ENCODE measurements around the gene MMP23B.

MMP23B gene

DNA sequence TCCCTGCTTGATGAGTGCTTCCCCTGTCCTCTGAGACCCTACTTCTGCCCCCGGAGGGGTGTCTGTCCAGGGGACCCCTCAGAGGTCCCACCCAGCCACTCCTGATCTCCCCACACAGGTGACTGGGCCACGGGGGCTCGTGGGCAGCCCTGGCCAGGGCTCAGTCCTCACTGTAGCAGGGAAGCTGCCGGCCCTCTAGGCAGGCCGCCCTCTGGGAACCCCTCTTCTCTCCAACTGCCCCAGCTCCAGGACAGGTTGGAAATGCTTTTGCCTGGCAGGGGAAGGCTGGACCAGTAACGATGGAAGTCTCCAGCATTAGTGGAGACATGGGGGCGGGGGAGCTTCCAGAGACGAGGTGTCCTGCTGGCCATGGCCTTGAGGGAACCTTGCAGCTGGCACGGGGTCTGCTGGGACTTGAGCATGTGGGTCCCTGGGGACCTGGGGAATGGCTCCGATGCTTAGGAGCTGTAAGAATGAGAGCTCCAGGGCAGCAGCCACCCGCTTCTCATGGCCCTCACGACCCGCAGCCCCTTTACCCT lies 28.9 kb upstream of the MMP23B start:
- no peak for DNase-seq

DNA sequence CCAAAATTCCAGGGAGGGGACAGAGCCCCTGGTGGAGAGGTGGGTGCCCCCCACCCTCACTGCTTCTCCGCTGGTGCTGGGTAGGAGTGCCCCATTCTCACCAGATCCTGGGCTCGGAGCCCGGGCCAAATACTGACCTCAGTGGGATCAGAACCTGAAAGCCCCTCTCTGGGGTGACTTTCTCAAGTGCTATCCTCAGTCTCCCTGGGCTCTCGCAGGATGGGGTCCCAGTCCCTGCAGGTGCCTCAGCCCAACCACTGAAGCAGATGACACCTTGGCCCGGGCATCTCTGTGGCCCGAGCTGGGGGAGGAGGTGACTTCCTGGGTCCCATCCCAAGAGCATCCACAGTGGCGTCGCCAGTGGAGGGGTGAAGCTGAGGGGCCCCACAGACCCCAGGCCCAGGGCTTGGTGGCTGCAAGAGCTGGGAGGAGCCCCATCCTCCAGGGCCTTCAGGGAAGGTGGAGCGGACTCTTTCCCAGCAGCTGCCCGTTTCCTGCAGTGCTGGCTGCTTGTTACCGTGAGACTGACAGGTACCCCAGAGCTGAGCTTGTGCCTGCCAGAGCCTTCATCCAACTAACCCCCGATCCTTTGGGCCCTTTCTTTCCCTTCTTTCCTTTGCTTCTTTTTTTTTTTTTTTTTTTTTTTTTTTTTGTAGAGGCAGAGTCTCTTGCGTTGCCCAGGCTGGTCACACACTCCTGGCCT lies 28.2 kb upstream of the MMP23B start:
- DNase-seq: no peak

DNA sequence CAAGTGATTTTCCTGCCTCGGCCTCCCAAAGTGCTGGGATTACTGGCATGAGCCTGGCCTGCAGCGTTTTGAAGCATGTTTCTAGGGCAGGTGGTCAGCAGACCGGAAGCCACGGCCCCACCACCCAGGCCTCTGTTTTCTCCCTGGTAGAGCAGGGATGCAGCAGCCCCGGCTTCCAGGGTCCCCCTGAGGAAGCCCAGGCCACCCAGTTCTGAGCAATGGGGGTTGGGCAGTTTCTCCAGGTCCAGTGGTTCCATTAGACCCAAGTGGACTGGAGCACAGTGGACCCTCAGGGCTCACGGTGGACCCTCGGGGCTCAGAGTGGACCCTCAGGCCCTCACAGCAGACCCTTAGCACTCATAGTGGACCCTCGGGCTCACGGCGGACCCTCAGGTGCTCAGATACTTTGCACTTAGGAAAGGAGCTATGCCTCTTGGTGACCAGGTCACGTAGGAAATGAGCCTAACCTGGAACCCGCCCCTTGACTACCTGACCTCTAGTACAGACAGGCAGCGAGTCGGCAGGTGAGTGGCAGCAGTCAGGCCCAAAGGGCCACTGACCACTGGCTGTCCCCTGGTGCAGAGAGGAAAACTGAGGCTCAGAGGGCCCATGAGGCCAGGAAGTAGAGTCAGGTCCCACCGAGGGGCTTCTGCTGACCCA lies 27.5 kb upstream of the MMP23B start:
- DNase-seq: no peak

DNA sequence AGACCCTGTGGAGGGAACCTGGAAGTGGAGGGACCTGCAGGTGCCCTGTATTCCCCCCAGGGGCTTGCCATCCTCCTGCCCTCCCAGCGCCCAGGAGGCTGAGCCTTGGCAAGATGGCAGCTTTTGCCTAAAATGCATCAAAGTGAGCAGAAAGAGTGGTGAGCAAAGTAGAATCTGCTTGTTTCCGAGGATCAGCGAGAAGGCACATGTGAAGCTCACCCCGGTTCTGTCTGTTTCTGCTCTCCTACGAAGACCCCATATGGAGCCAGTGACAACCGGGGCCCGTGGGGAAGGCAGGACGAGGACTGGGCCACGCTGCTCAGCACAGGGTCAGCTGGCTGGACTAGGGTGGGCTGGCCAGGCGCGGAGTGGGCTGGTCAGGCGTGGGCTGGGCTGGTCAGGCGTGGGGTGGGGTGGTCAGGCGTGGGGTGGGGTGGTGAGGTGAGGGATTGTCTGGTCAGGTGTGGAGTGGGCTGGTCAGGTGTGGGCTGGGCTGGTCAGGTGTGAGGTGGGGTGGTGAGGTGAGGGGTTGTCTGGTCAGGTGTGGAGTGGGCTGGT lies 26.9 kb upstream of the MMP23B start:
- DNase-seq: no peak

DNA sequence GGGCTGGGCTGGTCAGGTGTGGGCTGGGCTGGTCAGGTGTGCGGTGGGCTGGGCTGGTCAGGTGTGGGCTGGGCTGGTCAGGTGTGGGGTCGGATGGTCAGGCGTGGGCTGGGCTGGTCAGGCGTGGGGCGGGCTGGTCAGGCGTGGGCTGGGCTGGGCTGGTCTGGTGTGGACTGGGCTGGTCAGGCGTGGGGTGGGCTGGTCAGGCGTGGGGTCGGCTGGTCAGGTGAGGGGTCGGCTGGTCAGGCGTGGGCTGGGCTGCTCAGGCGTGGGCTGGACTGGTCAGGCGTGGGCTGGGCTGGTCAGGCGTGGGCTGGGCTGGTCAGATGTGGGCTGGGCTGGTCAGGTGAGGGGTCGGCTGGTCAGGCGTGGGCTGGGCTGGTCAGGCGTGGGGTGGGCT lies 26.2 kb upstream of the MMP23B start:
- no peak for DNase-seq

DNA sequence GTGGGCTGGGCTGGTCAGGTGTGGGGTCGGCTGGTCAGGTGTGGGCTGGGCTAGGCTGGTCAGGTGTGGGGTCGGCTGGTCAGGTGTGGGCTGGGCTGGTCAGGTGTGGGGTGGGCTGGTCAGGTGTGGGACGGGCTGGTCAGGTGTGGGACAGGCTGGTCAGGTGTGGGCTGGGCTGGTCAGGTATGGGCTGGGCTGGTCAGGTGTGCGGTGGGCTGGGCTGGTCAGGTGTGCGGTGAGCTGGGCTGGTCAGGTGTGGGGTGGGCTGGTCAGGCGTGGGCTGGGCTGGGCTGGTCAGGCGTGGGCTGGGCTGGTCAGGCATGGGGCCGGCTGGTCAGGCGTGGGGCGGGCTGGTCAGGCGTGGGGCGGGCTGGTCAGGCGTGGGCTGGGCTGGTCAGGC lies 25.7 kb upstream of the MMP23B start:
- no peak for DNase-seq

DNA sequence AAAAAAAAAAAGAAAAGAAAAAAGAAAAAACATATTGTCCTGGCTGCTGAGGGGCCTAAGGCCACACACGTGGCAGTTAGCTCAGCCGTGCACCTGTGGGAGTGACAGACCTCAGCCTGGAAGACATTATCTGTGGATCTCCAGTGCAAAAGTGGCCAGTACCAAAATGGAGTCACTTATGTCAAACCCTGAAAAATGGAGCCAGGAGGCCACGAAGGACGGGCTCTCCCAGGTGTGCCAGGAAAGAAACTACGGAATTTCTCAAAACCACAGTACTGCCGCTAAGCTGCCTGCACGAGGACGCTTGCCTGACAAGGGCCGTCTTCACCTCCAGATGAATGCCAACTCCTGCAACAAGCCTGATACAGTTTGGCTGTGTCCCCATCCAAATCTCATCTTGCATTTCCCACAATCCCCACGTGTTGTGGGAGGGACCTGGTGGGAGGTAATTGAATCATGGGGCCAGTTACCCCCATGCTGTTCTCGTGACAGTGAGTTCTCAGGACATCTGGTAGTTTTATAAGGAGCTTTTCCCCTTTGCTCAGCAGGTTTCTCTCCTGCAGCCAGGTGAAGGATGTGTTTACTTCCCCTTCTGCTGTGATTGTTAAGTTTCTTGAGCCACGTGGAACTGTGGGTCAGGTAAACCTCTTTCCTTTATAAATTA lies 22.0 kb upstream of the MMP23B start:
- DNase-seq: no peak

DNA sequence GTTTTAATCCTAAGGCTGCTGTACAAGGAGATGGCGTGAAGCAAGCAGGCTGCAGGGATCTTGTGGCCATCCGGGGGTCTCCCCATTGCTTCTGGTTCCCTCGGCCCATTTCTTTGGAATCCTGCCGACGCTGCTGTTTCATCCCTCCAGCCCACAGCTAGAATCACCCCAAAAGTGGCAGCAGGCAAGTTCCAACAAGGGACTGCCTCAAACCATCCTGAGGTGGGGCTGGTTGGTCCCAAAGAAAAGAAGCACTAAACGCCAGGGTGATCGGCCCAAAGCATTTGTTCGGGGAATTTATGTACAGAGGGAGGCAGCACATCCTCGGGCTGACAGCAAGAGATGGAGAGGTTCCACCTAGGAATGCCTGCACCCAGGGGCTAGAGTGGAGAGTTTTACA lies 21.2 kb upstream of the MMP23B start:
- no peak for DNase-seq

DNA sequence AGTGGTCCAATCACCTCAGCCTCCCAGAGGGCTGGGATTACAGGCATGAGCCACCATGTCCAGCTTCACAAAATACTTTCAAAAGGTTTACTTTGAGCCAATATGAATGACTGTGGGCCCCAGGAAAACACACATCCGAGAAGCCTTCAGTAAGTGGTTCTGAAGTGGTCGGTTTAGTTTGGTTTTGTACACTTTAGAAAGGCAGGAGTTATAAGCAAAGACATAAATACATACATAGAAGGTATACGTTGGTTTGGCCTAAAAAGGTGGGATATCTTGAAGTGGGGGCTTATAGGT lies 19.9 kb upstream of the MMP23B start:
- no peak for DNase-seq

DNA sequence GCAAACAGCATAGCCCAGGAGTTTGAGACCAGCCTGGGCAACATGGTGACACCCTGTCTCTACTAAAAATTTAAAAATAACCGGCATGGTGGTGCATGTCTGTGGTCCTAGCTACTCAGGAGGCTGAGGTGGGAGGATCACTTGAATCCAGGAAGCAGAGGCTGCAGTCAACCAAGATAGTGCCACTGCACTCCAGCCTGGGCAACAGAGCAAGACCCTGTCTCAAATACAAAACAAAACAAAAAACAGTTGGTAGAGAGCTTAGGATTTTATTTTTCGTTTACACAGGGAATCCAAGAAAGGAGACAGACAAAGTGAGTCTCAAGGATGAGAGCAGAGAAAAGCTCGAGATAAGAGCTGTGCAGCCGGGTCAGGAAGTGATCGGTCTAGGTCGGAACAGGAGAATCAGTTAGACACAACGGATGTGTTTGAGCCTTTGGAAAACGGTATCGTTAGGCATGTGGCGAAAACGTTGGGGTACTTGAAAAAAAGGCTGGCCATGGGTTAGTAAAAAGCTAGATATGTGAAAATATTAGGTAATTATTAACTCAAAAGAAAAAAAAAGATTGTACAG lies 18.4 kb upstream of the MMP23B start:
- no peak for DNase-seq

DNA sequence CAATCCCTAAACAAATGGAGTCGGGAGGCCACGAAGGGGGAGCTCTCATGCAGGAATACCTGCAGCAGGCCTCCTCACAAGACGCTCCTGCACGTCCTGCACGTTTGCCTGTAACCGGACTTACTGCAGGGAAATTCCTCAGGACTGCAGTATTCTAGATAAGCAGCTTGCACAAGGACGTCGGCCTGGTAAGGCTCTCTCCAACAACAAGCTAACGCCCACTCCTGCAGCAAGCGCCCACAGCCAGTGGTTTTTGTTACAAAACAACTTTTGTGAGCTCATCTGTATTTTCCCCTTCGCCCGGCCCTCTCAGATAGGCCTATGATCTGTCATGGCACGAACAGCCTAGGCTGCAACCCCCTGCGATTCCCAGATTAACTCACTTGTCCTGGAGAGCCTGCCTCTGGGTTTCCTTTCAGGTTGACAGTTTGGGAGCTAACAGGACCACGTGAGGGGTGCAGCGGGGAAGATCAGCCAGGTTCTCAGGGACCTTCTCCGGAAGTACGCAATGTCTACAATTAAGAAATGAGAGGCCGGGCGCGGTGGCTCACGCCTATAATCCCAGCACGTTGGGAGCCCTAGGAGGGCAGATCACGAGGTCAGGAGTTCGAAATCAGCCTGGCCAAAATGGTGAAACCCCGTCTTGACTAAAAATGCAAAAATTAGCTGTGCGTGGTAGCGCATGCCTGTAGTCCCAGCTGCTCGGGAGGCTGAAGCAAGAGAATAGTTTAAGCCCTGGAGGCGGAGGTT lies 17.6 kb upstream of the MMP23B start:
- peak; percentile 71 for DNase-seq

DNA sequence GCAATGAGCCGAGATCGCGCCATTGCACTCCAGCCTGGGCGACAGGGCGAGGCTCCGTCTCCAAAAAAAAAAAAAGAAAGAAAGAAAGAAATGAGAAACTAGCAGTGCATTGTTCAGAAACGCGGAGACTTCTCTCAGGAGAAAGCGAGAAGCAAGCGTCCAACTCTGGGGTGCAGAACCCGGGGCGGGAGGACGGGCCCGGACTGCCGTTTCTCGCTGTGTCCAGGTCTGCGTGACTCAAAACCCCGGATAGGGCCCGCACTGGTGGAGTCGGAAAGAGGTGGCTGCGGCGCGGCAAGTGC lies 17.1 kb upstream of the MMP23B start:
- no peak for DNase-seq

DNA sequence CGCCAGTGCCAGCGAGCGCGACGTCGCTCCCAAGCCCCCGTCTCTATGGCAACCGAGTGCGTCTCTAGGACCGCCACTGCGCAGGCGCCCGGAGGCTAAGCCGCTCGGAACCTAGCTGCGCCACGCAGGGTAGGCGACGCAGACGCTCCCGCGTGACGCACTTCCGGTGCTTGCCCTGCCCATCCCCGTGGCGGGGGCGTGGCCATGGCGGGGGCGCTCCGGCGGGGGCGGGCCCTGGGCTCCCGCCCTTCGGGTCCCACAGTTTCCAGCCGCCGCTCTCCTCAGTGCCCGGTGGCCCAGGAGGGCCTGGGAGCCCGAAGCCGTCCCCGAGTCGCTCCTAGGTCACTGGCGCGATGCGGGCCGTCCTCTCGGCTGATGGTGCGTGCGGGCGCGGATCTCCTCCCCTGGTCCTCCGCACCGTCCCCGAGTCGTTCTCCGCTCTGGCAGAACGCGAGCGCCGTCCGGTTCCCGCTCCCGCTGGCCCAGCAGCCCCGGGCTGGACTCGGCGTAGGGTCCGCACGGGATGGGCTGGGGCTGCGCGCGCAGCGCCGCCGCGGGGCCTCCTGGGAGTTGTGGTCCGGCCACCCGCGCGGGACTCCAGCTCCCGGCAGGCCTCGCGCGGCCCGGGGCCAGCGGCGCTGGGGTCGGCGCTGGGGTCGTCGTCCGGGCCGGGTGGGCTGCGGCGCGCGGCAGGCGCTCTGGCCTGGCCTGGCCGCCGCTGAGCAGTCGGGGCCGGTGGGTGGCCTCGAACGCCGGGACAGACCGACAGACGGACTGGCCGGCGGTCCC lies 16.5 kb upstream of the MMP23B start, which contains the start of gene MIB2:
Gene MIB2 (plus strand): TSS at position 245 of the 789 bp plus-strand sequence. CDS start 7,953 bp downstream, outside the sequence.
- peak; percentile 96 for DNase-seq

DNA sequence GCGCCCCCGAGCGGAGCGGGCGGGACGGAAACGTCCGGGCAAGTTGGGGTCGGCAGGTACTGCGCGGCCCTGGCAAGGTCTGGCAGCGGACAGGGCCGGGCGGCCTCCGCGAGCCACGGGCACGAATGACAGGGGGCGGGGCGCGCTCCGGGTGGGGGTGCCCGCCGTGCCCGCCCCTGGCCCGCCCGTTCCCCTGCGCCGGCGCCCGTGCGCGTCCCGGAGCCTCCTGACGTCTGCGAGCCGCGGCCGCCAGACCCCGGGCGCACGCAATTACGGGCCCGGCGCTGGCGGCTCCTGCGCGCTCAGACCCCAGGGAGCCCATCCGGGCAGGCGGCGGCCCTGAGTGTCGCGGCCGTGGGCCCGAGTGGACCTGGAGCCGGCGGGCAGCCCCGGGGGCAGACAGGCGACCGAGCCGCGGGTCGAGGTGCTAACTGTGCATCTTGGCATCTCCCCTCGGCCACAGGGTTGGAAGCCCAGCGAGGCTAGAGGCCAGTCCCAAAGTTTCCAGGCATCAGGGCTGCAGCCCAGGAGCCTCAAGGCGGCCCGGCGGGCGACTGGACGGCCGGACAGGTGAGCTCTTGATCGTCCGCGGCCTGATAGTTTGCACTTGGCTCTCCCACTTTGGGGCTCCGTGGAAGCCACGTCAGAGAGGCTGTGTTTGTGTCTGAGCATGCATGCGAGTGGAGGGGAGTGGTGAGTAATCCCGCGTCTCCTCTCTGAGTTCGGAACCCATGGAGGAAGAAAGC lies 15.8 kb upstream of the MMP23B start:
- DNase-seq: peak; percentile 40

DNA sequence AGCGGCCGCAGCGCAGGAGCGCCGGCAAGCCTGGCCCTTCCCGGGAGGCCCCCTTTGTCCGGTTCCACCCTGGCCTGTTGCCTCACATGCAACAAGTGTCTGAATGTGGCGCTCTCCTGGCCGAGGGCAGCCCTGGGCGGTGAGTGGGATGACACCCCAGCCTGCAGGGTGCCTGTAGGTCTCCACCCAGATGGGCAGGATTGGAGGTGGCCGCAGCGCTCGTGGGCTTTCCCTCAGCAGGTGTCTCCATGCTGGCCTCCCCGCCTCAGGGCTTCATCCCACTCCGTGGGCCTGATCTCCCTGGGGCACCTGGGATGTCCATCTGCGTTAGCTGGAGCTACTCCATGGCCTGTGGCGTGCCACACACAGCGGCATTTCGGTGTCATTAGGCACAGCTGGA lies 15.1 kb upstream of the MMP23B start:
- DNase-seq: no peak

DNA sequence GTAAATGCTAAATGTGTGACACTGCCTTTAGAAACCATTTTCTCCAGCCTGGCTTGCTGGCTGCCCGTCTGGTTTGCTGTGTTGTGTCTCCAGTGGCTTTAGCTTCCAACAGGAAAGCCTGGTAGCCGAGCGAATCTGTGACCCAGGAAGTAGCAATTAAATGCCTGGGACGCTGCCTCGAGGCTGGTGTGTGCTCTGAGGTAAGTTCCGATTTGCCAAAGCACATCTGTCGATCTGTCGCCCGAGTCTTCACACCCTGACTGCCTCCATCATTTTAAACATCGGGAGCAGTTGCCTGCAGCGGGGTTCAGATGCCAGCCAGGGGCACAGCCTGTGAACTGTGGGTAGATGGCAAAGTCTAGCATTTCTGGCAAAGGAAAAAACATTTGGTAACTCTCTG lies 14.5 kb upstream of the MMP23B start:
- DNase-seq: no peak

DNA sequence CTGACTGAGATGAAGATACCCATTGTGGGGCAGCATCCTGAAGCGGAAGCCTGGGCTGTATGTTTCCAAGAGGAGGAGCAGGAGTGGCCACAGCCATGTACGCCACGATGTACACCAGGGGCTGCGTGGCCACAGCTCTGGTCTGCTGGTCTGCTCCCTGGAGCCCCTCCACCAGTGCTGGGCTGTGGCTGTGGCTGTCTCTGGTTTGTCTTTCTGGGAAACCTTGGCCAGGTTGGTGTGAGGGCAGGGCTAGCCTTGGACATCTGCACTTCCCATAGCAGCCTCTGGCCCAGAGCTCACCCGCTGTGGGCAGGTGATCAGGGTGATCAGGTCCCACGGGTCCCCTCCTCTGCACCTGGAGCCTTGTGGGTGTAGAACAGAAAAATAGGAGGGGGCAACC lies 14.0 kb upstream of the MMP23B start:
- no peak for DNase-seq

DNA sequence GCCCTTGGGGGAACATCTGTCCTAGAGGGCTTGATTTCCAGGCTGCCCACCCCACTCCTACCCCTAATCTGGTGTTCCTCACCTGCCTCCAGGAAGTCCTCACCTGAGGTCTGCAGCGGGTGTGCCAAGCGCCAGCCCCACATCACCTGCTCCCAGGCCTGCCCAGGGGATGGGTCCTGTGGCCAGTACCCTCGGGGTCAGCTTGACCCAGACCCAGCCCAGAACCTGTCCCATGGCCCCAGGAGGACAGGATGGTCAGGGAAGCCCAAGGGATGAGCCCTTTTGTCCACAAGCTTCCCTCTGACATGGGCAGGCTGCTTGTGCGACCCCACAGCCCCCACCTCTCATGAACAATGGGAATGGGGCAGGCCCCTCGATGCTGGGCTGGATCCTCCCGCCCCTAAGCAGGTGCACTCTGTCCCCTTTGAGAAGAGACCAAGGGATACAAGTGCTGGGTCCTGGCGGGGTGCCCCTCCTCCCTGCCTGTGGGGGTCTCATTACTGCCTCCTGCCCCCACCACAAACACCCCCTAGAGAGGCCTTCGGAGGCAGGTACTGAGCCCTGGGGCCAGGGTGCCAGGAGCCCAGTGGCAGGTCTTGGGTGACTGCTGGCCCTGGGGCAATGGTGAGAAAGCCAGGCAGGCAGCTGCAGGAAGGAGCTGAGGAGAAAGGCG lies 13.4 kb upstream of the MMP23B start:
- no peak for DNase-seq

DNA sequence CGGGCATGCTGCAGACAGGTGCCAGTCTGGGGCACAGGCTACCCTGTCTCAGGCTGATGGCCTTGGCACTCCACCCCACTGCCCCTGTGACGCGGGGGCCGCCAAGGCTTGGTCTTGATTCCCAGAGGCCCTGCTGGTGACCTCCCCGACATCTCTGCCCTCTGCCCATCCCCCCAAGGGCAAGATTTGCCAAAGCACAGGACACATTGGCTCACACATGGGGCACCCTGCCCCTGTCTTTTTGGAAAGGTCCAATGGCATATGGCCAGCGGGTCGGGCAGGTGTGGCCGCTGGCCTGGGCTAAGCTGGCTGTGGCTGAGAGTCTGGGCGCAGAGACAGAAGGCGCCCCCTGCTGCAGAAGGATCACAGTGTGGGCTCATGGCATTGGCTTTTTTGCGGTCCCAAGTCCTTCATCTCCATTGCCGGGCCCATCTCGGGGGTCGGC lies 12.0 kb upstream of the MMP23B start:
- DNase-seq: no peak

DNA sequence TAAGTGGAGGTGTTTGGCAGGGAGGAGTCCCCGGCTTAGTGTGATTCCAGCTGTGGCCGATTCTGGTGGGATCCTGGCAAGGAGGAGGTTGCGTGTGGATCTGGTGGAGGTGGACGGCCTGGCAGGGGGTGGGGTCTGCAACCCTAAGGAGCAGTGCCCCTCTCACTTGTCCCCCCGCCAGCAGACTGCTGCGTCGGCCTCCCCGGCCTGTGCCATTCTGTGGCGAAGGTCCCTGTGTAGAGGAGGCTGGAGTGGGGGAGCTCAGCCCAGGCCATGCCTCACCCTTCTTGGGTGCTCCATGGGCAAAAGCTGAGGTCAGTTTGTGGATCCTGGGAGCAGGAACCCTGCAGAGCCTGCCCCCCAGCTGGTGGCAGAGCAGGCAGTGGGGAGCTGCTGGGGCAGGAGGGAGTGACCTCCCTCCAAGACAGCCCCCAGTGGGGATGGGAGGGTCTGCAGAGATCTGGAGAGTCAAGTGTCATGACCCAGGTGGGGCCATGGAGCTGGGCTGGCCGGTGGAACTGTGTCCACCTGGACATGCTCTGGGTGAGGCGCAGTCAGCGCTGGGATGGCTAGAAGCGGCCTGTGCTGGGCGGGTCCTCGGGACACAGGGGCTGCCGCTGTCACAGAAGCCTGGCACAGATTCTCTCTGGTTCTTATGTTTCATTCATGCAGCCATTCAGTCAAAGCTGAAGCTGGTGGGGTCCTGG lies 11.4 kb upstream of the MMP23B start:
- no peak for DNase-seq

Measured in activated naive CD4-positive, alpha-beta T cell treated with Interleukin-2 at 50 U/mL for 16 hours (primary cell).